ENCODE results near the gene NDEL1.

NDEL1 gene

DNA sequence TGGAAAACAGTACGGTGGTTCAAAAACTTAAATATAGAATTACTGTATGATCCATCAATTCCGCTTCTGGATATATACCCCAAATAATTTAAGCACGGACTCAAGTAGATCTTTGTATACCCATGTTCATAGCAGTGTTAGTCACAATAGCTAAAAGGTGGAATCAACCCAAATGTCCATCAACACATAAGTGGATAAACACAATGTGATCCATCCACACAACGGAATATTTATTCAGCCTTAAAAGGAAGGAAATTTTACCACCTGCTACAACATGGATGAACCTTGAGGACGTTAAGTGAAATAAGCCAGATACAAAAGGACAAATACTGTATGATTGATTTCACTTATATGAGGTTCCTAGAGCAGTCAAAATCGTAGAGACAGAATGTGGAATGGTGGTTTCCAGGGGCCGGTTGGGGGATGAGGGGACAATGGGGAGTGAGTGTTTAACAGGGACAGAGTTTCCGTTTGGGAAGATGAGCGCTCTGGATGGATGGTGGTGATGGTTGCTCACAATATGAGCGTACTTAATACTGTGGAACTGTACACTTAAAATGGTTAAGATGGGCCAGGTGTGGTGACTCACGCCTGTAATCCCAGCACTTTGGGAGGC, 32.7 kb upstream of the NDEL1 start:
- TF ChIP-seq CTCF (IDR thresholded peaks at IDR 0.05) = no peak
- Mint-ChIP-seq H3K9me3 (no peaks in the 10 kb centered on the region), H3K4me3 (no peak overlapping the region), H3K27ac (no peak overlapping the region), H3K36me3 (ENCODE audit: low read depth) (no peaks in the 10 kb centered on the region), H3K4me1 (peaks cover 19% of the 10 kb centered on the region), H3K27me3 (ENCODE audit: low read depth, poor library complexity) (peaks cover 44% of the 10 kb centered on the region)
- no peak for DNase-seq

DNA sequence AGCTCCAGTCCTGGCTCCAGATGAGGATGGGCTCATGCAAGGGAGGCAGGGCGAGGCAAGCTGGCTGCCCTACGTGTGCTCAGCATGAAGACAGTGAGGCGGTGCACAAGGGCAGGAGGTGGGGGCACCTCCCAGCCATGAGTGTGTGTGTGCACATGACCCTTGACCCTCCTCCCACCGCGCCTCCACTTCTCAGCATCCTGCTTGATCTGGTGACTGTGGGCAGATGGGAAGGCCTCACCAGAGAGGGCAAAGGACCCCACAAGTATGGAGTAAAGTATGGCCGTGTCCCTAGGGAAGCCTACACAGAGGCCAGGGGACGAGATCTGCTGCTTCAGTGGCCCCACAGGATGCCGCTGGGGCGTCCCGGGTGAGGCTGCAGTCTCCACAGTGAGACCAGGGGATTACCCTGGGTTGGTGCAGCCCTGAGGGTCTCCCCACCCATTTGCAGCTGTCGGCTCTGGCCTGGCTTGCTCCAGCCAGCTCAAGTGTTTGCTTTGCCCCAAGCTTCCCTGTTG, 30.1 kb upstream of the NDEL1 start:
- Mint-ChIP-seq H3K36me3 (ENCODE audit: low read depth) (no peaks in the 10 kb centered on the region), H3K4me1 (peaks cover 32% of the 10 kb centered on the region), H3K27ac (no peak overlapping the region), H3K9me3 (no peaks in the 10 kb centered on the region), H3K4me3 (no peak overlapping the region), H3K27me3 (ENCODE audit: low read depth, poor library complexity) (peaks cover 30% of the 10 kb centered on the region)
- TF ChIP-seq CTCF (IDR thresholded peaks at IDR 0.05) = no peak
- DNase-seq = no peak

- no peak overlapping the region for H3K27ac Mint-ChIP-seq
- TF ChIP-seq CTCF (IDR thresholded peaks at IDR 0.05) = no peak
- H3K4me3 Mint-ChIP-seq = no peak overlapping the region
- no peaks in the 10 kb centered on the region for H3K36me3 Mint-ChIP-seq (ENCODE audit: low read depth)
- H3K27me3 Mint-ChIP-seq (ENCODE audit: low read depth, poor library complexity) = peaks cover 25% of the 10 kb centered on the region
- no peaks in the 10 kb centered on the region for H3K9me3 Mint-ChIP-seq
- peaks cover 32% of the 10 kb centered on the region for H3K4me1 Mint-ChIP-seq
- no peak for DNase-seq
These were observed 29.5 kb upstream of the NDEL1 start for GRCh38 chr17:8406174-8406573.

DNA sequence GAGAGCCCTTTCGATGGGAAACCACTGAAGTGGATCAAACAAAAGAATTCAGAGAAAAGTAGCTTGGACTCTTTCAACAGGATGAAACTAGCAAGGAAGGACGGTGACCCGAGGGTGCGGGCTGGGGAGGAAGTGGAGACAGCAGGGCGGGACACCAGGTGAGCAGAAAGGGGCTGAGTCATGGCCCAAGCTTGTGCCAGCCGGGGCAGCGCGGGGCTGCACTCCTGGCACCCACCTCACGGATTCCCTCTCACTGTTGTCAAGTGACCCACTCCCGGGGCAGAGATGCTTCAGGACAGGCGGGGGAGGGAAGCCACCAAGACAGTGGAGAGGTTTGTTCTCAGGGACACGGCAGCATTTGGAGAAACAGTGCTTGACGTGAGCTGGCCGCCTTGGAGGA, 27.3 kb upstream of the NDEL1 start:
- Mint-ChIP-seq H3K27me3 (ENCODE audit: low read depth, poor library complexity) (peaks cover 27% of the 10 kb centered on the region), H3K4me1 (peaks cover 32% of the 10 kb centered on the region), H3K9me3 (no peaks in the 10 kb centered on the region), H3K27ac (no peak overlapping the region), H3K36me3 (ENCODE audit: low read depth) (no peaks in the 10 kb centered on the region), H3K4me3 (peak overlapping the region; percentile 47)
- DNase-seq = no peak
- TF ChIP-seq CTCF (IDR thresholded peaks at IDR 0.05) = no peak

GRCh38 chr17:8409966-8410882, 25.5 kb upstream of the NDEL1 start:
- Mint-ChIP-seq H3K4me3 (no peak overlapping the region), H3K27me3 (ENCODE audit: low read depth, poor library complexity) (peaks cover 26% of the 10 kb centered on the region), H3K27ac (no peak overlapping the region), H3K36me3 (ENCODE audit: low read depth) (no peaks in the 10 kb centered on the region), H3K4me1 (peaks cover 28% of the 10 kb centered on the region), H3K9me3 (no peaks in the 10 kb centered on the region)
- peak; percentile 93 for DNase-seq
- TF ChIP-seq CTCF (IDR thresholded peaks at IDR 0.05) = peak; percentile 91
